ENCODE data around the gene FBXO10. TPM values are rescaled to one million over a fixed set of nuclear protein-coding genes. Genes with fewer than 3 reads are reported as not detected.

FBXO10 gene
- total RNA-seq, 4 donors from 2014 or later, result 49.8 to 62.2 (median 53.5) TPM

DNA sequence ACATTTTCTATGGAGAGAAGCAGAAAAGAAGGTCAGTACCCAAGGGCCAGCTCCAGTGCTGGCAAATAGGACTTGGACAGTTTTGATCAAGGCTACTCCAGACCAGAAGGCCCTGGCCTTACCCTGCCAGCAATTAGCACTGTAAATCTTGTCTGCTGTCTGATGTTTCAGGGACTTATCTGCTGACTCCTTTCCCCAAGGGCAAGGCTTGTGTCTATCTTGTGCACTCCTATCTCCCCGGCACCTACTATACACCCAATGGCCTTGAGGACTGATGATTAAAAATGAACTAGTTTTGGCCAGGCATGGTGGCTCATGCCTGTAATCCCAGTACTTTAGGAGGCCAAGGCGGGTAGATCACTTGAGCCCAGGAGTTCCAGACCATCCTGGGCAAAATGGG, 53.2 kb downstream of the FBXO10 start:
- intact Hi-C loops (cut with DNase I; ENCODE audit: low total_unique reads) (no loop called here), in situ Hi-C loops (cut with MboI; ENCODE audit: low sequenced_read_pairs in 4 of 4) (no loop called here)
- Histone ChIP-seq H3K9me3 (no peaks in the 10 kb centered on the region), H3K36me3 (peaks cover 0 to 85% of the 10 kb centered on the region in 2 donors), H3K27me3 (no peaks in the 10 kb centered on the region), H3K4me1 (no peaks in the 10 kb centered on the region), H3K4me3 (no peak overlapping the region), H3K27ac (no peak overlapping the region)
- no peak for TF ChIP-seq POLR2A (IDR thresholded peaks at IDR 0.05)
- TF ChIP-seq, protein P1, sequence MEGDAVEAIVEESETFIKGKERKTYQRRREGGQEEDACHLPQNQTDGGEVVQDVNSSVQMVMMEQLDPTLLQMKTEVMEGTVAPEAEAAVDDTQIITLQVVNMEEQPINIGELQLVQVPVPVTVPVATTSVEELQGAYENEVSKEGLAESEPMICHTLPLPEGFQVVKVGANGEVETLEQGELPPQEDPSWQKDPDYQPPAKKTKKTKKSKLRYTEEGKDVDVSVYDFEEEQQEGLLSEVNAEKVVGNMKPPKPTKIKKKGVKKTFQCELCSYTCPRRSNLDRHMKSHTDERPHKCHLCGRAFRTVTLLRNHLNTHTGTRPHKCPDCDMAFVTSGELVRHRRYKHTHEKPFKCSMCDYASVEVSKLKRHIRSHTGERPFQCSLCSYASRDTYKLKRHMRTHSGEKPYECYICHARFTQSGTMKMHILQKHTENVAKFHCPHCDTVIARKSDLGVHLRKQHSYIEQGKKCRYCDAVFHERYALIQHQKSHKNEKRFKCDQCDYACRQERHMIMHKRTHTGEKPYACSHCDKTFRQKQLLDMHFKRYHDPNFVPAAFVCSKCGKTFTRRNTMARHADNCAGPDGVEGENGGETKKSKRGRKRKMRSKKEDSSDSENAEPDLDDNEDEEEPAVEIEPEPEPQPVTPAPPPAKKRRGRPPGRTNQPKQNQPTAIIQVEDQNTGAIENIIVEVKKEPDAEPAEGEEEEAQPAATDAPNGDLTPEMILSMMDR (IDR thresholded peaks at IDR 0.05 in 4 of 5, conservative IDR thresholded peaks at IDR 0.05 in 1 of 5), result no peak
- ATAC-seq (no peak), DNase-seq (no peak)

DNA sequence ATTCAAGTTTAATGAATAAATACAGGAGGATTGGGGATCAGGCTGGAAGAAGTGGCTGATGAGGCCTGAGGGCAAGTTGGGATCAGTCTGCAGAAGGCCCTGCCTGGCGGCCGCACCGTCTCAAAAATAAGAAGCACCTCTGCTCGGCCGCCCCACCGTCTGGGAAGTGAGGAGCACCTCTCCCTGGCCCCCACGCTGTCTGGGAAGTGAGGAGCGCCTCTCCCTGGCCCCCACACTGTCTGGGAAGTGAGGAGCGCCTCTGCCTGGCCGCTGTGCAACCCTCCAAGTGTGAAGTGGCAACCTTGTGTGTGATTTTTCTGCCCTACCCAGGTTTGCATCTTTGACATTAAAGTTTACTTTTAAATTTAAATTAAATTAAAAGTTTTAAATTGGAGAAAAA, 55.1 kb downstream of the FBXO10 start:
- in situ Hi-C loops (cut with MboI; ENCODE audit: low sequenced_read_pairs in 4 of 4), result no loop called here

DNA sequence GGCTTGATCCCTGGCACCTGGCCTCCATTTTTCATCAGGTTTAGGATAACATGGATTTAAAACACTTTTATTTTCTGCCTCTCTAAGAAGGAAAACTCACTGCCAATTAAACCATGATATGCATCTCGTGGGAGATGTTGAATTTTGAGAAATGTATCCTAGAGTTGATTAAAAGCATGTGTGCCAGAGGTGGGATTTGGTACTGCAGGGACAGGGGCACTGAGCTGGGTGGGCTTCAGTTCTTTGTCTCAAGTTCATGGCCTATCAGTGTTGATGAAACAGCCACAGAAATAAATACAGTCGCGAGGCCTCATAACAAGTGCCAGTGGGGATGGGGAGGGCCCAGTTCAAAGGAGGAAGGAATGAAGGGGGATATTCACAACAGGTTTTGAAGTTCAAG, 55.5 kb downstream of the FBXO10 start:
- H3K27ac ChIP-seq, result no peak overlapping the region
- DNase-seq (no peak), ATAC-seq (no peak)
- H3K9me3 ChIP-seq, result no peaks in the 10 kb centered on the region
- in situ Hi-C loops (cut with MboI; ENCODE audit: low sequenced_read_pairs in 4 of 4), result no loop called here
- no peak overlapping the region for H3K4me3 ChIP-seq
- TF ChIP-seq, protein P1 (IDR thresholded peaks at IDR 0.05 in 4 of 5, conservative IDR thresholded peaks at IDR 0.05 in 1 of 5), result no peak
- no peak for TF ChIP-seq POLR2A (IDR thresholded peaks at IDR 0.05)
- no peaks in the 10 kb centered on the region for H3K27me3 ChIP-seq
- peaks cover 0 to 88% of the 10 kb centered on the region in 2 donors for H3K36me3 ChIP-seq
- intact Hi-C loops (cut with DNase I; ENCODE audit: low total_unique reads), result no loop called here
- no peaks in the 10 kb centered on the region for H3K4me1 ChIP-seq

More for the DNA sequence above, 55.1 kb downstream of the FBXO10 start:
- intact Hi-C loops (cut with DNase I; ENCODE audit: low total_unique reads), result no loop called here
- DNase-seq (no peak), ATAC-seq (no peak)
- no peak for TF ChIP-seq POLR2A (IDR thresholded peaks at IDR 0.05)
- TF ChIP-seq, protein P1 (IDR thresholded peaks at IDR 0.05 in 4 of 5, conservative IDR thresholded peaks at IDR 0.05 in 1 of 5), result no peak
- H3K4me1 ChIP-seq, result no peaks in the 10 kb centered on the region
- H3K4me3 ChIP-seq, result no peak overlapping the region
- no peaks in the 10 kb centered on the region for H3K9me3 ChIP-seq
- H3K27ac ChIP-seq, result no peak overlapping the region
- H3K36me3 ChIP-seq, result peaks cover 0 to 88% of the 10 kb centered on the region in 2 donors
- no peaks in the 10 kb centered on the region for H3K27me3 ChIP-seq

DNA sequence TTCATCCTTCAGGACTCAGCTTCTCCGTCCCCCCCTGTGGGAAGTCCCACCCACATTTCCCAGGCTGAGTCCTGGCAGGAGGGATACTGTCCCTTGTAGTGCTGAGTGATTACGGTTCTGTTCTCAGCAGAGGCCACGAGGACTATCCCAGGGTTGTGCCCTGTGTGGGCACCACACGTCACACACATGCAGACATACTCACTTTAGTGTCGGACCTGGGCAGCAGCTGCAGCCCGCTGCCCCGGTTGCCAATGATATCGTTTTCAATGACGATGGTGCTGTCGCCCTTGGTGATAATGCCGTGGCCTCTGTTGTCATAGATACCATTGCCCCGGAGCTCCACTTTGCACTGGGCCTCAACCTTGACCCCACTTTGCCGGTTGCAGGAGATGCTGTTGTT, 58.3 kb downstream of the FBXO10 start:
- Histone ChIP-seq H3K4me1 (no peaks in the 10 kb centered on the region), H3K9me3 (no peaks in the 10 kb centered on the region), H3K27me3 (no peaks in the 10 kb centered on the region), H3K36me3 (peaks cover 0 to 80% of the 10 kb centered on the region in 2 donors), H3K4me3 (no peak overlapping the region), H3K27ac (no peak overlapping the region)
- intact Hi-C loops (cut with DNase I; ENCODE audit: low total_unique reads), result no loop called here
- DNase-seq (no peak), ATAC-seq (no peak)
- in situ Hi-C loops (cut with MboI; ENCODE audit: low sequenced_read_pairs in 4 of 4), result no loop called here
- TF ChIP-seq, protein P1 (IDR thresholded peaks at IDR 0.05 in 4 of 5, conservative IDR thresholded peaks at IDR 0.05 in 1 of 5), result no peak
- no peak for TF ChIP-seq POLR2A (IDR thresholded peaks at IDR 0.05)

DNA sequence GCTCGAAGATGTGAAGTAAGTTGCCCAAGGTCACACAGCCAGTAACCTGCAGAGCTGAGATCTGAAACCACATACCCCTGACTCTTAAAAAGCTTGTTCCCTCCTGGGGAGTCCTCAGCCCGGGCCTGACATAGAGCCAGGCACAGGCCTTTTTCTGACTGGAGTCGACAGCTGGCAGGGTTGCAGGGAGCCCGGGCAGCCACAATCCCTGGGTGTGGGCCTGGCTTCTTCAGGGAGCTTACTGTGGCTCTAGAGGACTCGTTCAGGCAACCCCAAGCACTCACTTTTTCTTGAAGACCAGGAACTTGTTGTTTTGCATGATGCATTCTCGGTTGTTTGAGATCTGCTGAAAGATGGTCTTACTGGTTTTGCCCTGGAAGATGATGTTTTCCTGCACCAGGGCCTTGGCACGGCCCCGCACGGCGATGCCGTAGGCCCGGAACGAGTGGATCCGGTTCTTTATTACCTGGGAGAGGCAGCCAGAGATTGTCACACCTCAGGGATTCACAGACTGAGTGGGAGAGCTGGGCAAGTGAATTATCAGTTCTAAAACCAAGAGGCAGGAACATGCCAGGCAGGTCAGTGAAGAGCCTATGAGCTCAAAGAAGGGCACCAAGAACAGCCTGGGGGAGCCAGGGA, 60.4 kb downstream of the FBXO10 start:
- TF ChIP-seq POLR2A (IDR thresholded peaks at IDR 0.05), result no peak
- TF ChIP-seq, protein P1 (IDR thresholded peaks at IDR 0.05 in 4 of 5, conservative IDR thresholded peaks at IDR 0.05 in 1 of 5), result no peak
- Histone ChIP-seq H3K9me3 (no peaks in the 10 kb centered on the region), H3K27ac (no peak overlapping the region), H3K4me1 (no peaks in the 10 kb centered on the region), H3K4me3 (no peak overlapping the region), H3K36me3 (peaks cover 0 to 80% of the 10 kb centered on the region in 2 donors), H3K27me3 (no peaks in the 10 kb centered on the region)
- in situ Hi-C loops (cut with MboI; ENCODE audit: low sequenced_read_pairs in 4 of 4), result no loop called here
- no peak for DNase-seq
- intact Hi-C loops (cut with DNase I; ENCODE audit: low total_unique reads), result no loop called here
- ATAC-seq, result no peak

Measured in gastrocnemius medialis (tissue), 4 donors.